ENCODE measurements around the gene GRM4.

DNA sequence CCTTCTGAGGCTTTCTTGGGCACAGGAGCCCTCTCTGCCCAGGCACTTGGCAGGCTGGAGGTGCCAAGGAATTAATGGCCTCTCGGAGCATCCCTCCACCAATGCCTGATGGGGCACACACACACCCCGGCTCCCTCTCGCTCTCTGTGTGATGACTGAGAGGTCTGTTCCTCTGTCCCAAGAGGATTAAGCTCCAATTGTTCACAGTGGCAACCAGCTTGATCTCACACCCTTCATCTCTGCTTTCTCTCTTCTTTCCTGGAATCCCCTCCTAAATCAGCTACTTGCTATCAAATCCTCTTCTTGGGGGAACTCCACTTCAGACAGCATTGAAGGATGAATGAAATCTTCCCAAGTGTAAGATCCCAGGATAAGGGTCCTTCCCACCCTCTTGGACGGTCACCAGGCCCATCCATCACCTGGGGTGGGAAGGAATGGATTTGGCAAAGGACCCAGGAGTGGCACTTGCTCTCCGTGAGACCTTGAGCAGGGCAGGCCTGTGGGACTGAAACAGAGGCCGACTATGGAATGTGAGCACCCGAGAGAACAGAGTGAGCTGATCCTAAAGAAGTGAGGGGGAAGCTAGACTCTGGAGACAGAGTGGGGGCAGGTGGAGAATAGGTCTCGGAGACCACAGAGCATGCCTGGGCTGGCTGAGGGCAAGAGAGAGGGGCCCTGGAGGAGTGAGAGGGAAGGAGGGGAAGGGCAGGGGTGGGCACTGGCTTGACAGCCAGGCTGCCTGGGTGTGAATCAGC lies 93.6 kb downstream of the GRM4 start:
- TF ChIP-seq MXI1 (IDR thresholded peaks at IDR 0.05; ENCODE audit: low read depth, low read length): no peak
- no peak for TF ChIP-seq KDM4B (IDR thresholded peaks at IDR 0.05; ENCODE audit: borderline replicate concordance in 2 of 2, low read depth in 1 of 2)
- no peak for TF ChIP-seq SMC3 (conservative IDR thresholded peaks at IDR 0.05; ENCODE audit: insufficient read depth, low read depth, low read length)
- no peak for TF ChIP-seq CREB1 (IDR thresholded peaks at IDR 0.05)
- no peak for TF ChIP-seq CREB1 (CRISPR knock-in tag; IDR thresholded peaks at IDR 0.05)
- no peak for TF ChIP-seq EZH2 (IDR thresholded peaks at IDR 0.05; ENCODE audit: borderline replicate concordance, low read depth, low read length)
- TF ChIP-seq KLF1 (tag; IDR thresholded peaks at IDR 0.05): no peak
- TF ChIP-seq, protein P1, sequence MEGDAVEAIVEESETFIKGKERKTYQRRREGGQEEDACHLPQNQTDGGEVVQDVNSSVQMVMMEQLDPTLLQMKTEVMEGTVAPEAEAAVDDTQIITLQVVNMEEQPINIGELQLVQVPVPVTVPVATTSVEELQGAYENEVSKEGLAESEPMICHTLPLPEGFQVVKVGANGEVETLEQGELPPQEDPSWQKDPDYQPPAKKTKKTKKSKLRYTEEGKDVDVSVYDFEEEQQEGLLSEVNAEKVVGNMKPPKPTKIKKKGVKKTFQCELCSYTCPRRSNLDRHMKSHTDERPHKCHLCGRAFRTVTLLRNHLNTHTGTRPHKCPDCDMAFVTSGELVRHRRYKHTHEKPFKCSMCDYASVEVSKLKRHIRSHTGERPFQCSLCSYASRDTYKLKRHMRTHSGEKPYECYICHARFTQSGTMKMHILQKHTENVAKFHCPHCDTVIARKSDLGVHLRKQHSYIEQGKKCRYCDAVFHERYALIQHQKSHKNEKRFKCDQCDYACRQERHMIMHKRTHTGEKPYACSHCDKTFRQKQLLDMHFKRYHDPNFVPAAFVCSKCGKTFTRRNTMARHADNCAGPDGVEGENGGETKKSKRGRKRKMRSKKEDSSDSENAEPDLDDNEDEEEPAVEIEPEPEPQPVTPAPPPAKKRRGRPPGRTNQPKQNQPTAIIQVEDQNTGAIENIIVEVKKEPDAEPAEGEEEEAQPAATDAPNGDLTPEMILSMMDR (IDR thresholded peaks at IDR 0.05 in 2 of 3, conservative IDR thresholded peaks at IDR 0.05 in 1 of 3; ENCODE audit: insufficient read depth in 2 of 3, low read depth in 1 of 3, low read length in 3 of 3): no peak
- TF ChIP-seq TEAD1 (CRISPR knock-in tag; IDR thresholded peaks at IDR 0.05): no peak
- no peak for TF ChIP-seq YY1 (IDR thresholded peaks at IDR 0.05; ENCODE audit: borderline replicate concordance in 1 of 3, control insufficient read depth in 1 of 3, extremely low read depth in 1 of 3, insufficient read depth in 3 of 3, insufficient read length in 1 of 3, insufficient replicate concordance in 2 of 3, low read depth in 1 of 3, low read length in 2 of 3)
- TF ChIP-seq STAG1 (CRISPR knock-in tag; IDR thresholded peaks at IDR 0.05; ENCODE audit: borderline replicate concordance): no peak
- no peak for TF ChIP-seq L3MBTL2 (IDR thresholded peaks at IDR 0.05)
- TF ChIP-seq POLR2A (conservative IDR thresholded peaks at IDR 0.05): no peak
